Mucosa of descending colon (tissue), 3 donors: ENCODE results near the gene FOXO6. TPM values are rescaled to one million over a fixed set of nuclear protein-coding genes. Genes with fewer than 3 reads are reported as not detected.

Experiments
- ATAC-seq: fragments of 200-7000 bp; cut with Tn5 transposase; one replicate; pipeline ENCODE4 v1.9.1; 2020; ENCODE audit warnings: mild to moderate bottlenecking, moderate library complexity
- DNase-seq, 3 donors: peaks; one replicate each; pipeline ENCODE4 v3.0.0-alpha.2; 2020
- H3K36me3 ChIP-seq: fragments of 200-600 bp; one replicate; pipeline ENCODE4 v1.8.0; 2021; ENCODE audit warnings: low read depth, mild to moderate bottlenecking
- H3K4me1 ChIP-seq: fragments of 200-600 bp; one replicate; pipeline ENCODE4 v1.8.0; 2021; ENCODE audit warnings: low read depth, mild to moderate bottlenecking
- H3K4me3 ChIP-seq: fragments of 200-600 bp; one replicate; pipeline ENCODE4 v1.8.0; 2021; ENCODE audit warnings: mild to moderate bottlenecking
- H3K9me3 ChIP-seq: fragments of 200-600 bp; one replicate; pipeline ENCODE4 v1.8.0; 2021; ENCODE audit warnings: mild to moderate bottlenecking
- intact Hi-C, 2 donors: fragments of 100-400 bp; cut with DNase I in 1 of 2; cut with micrococcal nuclease in 1 of 2; formaldehyde crosslinking; loops; one replicate each; pipeline versions ENCODE4 v1.11.0 to v1.11.1; 2022; cut with DNase I, micrococcal nuclease
- total RNA-seq, 3 donors: library from RNA; stranded (reverse); fragmentation: NEBNext Ultra II Directional in 2 of 3; extraction: Animal tissue kit (Norgen Biotek cat#: 25700) in 2 of 3; gene quantifications; one replicate each; pipeline versions ENCODE4 v1.2.1 to v1.2.4, GENCODE V29; 2021 to 2023
- TF ChIP-seq, protein P1 (sequence below): fragments of 200-600 bp; IDR thresholded peaks from one replicate; pipeline ENCODE4 v1.8.0; 2022; ENCODE audit warnings: antibody characterized with exemption, mild to moderate bottlenecking
- donor health status: DM: no; HTN: no; CAD: no; lungs with moderate emphysema.
- donor health status: DM: no; HTN: no; CAD: no.
- donor health status: DM: no; HTN: yes; CAD: no.

Gene FOXO6
- total RNA-seq, 3 donors from 2014 or later: 0.65 to 2.0 (median 0.72) TPM

DNA sequence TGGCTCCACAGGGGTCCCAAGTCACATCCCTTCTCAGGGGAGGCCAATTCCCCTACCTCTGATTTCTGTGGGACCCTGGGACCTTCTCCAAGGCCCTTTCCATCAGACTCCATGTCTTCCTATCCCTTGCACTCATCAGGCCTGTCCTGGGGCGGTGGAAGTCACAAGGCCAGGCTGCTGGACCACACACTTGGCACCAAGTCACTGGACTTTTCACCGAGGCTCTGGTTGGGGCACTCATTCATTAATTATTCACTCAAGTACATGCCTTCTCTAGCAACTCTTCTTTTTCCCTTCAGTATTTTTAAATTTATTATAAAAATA lies 11.2 kb upstream of the FOXO6 start:
- no peaks in the 10 kb centered on the region for H3K4me1 ChIP-seq
- TF ChIP-seq, protein P1, sequence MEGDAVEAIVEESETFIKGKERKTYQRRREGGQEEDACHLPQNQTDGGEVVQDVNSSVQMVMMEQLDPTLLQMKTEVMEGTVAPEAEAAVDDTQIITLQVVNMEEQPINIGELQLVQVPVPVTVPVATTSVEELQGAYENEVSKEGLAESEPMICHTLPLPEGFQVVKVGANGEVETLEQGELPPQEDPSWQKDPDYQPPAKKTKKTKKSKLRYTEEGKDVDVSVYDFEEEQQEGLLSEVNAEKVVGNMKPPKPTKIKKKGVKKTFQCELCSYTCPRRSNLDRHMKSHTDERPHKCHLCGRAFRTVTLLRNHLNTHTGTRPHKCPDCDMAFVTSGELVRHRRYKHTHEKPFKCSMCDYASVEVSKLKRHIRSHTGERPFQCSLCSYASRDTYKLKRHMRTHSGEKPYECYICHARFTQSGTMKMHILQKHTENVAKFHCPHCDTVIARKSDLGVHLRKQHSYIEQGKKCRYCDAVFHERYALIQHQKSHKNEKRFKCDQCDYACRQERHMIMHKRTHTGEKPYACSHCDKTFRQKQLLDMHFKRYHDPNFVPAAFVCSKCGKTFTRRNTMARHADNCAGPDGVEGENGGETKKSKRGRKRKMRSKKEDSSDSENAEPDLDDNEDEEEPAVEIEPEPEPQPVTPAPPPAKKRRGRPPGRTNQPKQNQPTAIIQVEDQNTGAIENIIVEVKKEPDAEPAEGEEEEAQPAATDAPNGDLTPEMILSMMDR: no peak
- no peaks in the 10 kb centered on the region for H3K36me3 ChIP-seq
- H3K4me3 ChIP-seq: no peak overlapping the region
- H3K9me3 ChIP-seq: no peaks in the 10 kb centered on the region
- ATAC-seq: no peak
- intact Hi-C loops: no loop called here
- no peak for DNase-seq

DNA sequence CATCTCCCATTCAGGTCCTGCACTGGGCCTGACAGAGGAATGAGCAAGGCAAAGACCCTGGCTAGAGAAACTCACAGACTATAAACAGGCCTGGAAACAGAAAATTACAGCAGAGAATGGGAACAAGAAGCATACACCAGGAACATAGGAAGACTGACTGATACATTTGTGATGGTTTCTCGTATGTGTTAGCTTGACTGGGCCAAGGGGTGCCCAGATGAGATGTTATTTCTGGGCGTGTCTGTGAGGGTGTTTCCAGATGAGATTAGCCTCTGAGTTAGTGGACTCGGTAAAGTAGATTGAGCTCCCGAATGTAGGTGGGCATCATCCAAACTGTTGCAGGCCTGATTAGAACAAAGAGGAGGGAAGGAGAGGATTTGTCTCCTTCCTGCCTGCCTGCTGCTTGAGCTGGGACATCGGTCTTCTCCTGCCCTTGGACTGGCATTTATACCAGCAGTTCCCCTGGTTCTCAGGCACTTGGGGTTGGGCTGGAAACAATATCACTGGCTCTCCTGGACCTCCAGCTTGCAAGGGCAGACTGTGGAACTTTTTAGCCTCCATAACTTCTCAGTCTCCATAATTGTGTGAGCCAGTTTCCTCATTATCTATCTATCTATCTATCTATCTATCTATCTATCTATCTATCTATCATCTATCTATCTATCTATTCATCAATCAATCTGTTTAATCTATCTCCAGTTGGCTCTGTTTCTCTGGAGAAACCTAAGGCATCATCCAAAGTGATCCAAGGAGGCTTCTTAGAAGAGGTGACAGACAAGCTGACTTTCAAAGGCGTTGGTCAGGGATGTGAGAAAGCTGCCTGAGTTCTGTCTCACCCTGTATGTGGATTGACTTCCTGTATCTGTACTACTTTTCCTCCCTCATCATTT lies 9.7 kb upstream of the FOXO6 start:
- intact Hi-C loops: no loop called here
- DNase-seq: no peak
- TF ChIP-seq, protein P1: no peak
- H3K9me3 ChIP-seq: no peaks in the 10 kb centered on the region
- H3K36me3 ChIP-seq: no peaks in the 10 kb centered on the region
- H3K4me3 ChIP-seq: no peak overlapping the region
- no peak for ATAC-seq
- H3K4me1 ChIP-seq: no peaks in the 10 kb centered on the region

DNA sequence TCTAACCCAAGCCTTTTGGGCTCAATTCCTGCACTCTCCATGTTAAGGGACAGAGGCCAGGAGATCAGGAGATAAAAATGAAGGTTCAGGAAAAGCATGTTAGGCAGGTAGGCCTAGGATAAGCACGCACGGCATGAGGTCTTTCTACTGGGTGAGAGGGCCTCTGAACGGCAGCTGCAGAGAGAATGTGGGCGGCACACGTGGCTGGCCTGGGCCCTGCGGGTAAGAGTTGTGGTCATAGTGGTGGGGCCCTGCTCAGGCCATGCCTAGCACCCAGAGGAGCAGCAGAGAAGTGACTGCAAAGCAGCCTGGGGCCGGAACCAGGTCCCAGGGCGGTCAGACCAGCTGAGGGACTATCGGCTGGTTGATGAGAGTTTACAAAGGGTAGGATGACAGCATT lies 7.5 kb upstream of the FOXO6 start:
- Histone ChIP-seq H3K9me3 (no peaks in the 10 kb centered on the region), H3K36me3 (no peaks in the 10 kb centered on the region), H3K4me1 (peaks cover 14% of the 10 kb centered on the region), H3K4me3 (no peak overlapping the region)
- DNase-seq (no peak), ATAC-seq (no peak)
- TF ChIP-seq, protein P1: no peak
- intact Hi-C loops: no loop called here

DNA sequence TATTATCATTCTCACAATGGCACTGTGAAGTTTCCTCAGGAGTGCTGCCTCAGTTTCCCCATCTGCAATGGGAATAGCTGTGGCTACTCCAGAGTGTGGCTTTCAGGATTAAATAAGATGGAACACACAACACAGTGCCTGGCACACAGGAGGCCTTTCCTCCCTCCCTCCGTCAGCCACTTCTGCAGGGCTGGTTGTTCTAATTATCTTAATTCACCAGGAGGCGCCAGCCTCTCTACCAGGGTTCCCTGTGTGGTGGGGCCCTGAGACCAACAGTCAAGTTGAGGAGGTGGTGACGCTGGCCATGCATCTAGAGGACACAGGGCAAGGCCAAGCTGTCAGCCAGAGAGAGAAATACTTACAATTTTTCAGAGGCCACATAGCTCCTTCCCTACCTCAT lies 6.3 kb upstream of the FOXO6 start:
- intact Hi-C loops: no loop called here
- no peak for ATAC-seq
- DNase-seq: no peak
- H3K4me3 ChIP-seq: no peak overlapping the region
- H3K36me3 ChIP-seq: no peaks in the 10 kb centered on the region
- H3K9me3 ChIP-seq: no peaks in the 10 kb centered on the region
- TF ChIP-seq, protein P1: no peak
- H3K4me1 ChIP-seq: peaks cover 23% of the 10 kb centered on the region

DNA sequence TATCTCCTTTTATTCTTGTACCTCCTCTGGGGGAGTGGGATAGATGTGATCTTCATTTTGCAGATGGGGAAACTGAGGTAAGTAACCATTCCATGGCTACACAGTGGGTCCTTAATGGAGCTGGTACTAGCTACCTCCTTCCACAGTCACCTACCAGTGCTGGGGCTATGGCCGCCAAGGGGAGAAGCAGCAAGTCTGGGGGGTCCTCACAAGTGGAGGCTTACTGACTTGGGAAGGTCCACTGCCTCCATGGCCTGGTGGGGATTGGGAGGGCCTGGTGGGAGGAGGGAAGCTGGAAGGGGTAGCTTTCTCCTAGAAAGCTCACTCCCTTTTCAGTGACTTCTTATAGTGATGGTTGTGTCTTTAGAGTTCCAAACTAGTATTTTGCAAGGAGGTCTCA lies 5.9 kb upstream of the FOXO6 start:
- intact Hi-C loops: no loop called here
- Histone ChIP-seq H3K4me3 (no peak overlapping the region), H3K9me3 (no peaks in the 10 kb centered on the region), H3K36me3 (no peaks in the 10 kb centered on the region), H3K4me1 (peaks cover 27% of the 10 kb centered on the region)
- ATAC-seq (no peak), DNase-seq (no peak)
- TF ChIP-seq, protein P1: no peak

DNA sequence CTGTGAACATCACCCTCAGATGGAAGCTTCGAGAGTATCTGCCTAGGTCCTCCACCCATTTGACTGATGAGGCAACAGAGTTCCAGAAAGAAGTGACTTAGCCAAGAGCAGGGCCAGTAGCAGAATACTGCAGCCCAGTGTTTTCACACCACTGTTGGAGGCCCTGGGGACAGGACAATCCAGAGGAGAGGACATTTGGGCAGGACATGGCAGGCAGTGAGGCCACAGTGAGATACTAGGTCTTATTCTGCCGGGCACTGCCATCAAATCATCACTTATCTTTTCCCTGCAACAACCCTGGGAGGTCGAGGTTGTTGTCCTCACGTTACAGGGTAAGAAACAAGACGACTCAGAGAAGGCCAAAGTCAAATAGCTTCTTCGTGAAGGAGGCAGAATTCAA lies 5.5 kb upstream of the FOXO6 start:
- H3K36me3 ChIP-seq: no peaks in the 10 kb centered on the region
- H3K9me3 ChIP-seq: no peaks in the 10 kb centered on the region
- H3K4me3 ChIP-seq: no peak overlapping the region
- TF ChIP-seq, protein P1: no peak
- DNase-seq (no peak), ATAC-seq (no peak)
- intact Hi-C loops: no loop called here
- H3K4me1 ChIP-seq: peaks cover 31% of the 10 kb centered on the region
